ENCODE measurements around the gene GRID1. TPM values are rescaled to one million over a fixed set of nuclear protein-coding genes. Genes with fewer than 3 reads are reported as not detected.

GRID1 gene
- total and polyA plus RNA-seq, 2 experiments from 2014 or later, result not detected

GRCh38 chr10:86104156-86104555 lies 262.4 kb downstream of the GRID1 start:
- DNase-seq, result no peak
- in situ Hi-C loops (cut with MboI), result no loop called here
- H3K27me3 ChIP-seq (replicated peaks; ENCODE audit: insufficient read depth), result no peaks in the 10 kb centered on the region
- no peak overlapping the region for H3K9ac ChIP-seq
- H3K4me3 ChIP-seq, result no peak overlapping the region
- no peaks in the 10 kb centered on the region for H3K9me2 ChIP-seq (ENCODE audit: insufficient read depth)
- no peaks in the 10 kb centered on the region for H3K9me3 ChIP-seq (ENCODE audit: low read depth)
- H3K79me2 ChIP-seq (ENCODE audit: insufficient read depth), result no peaks in the 10 kb centered on the region
- H3K36me3 ChIP-seq (ENCODE audit: low read depth), result no peaks in the 10 kb centered on the region
- H3K4me2 ChIP-seq (ENCODE audit: unreplicated experiment), result no peak overlapping the region
- no peaks in the 10 kb centered on the region for H3K4me1 ChIP-seq (ENCODE audit: insufficient read depth)
- no peak for TF ChIP-seq EZH2 (IDR thresholded peaks at IDR 0.05; ENCODE audit: insufficient read depth, poor library complexity, severe bottlenecking)
- TF ChIP-seq EZH2phosphoT487 (IDR thresholded peaks at IDR 0.05; ENCODE audit: insufficient read depth, low read depth), result no peak
- no peaks in the 10 kb centered on the region for H3F3A ChIP-seq (ENCODE audit: insufficient read depth)
- no peaks in the 10 kb centered on the region for H4K20me1 ChIP-seq (ENCODE audit: insufficient read depth)
- no peak overlapping the region for H3K27ac ChIP-seq
- H2AFZ ChIP-seq, result no peak overlapping the region
- 25 to 31% methylated on average over 5 of the region's 5 CpGs for WGBS, 2 experiments (ENCODE audit: low coverage in 1 of 2, low lambda C conversion rate in 2 of 2, missing lambda C conversion rate in 2 of 2)

GRCh38 chr10:86103391-86104101 lies 263.0 kb downstream of the GRID1 start:
- WGBS, 2 experiments (ENCODE audit: low coverage in 1 of 2, low lambda C conversion rate in 2 of 2, missing lambda C conversion rate in 2 of 2), result 33 to 34% methylated on average over 7 to 8 of the region's 8 CpGs
- H3K9me2 ChIP-seq (ENCODE audit: insufficient read depth), result no peaks in the 10 kb centered on the region
- H3K27me3 ChIP-seq (replicated peaks; ENCODE audit: insufficient read depth), result no peaks in the 10 kb centered on the region
- DNase-seq, result no peak
- TF ChIP-seq EZH2phosphoT487 (IDR thresholded peaks at IDR 0.05; ENCODE audit: insufficient read depth, low read depth), result no peak
- TF ChIP-seq EZH2 (IDR thresholded peaks at IDR 0.05; ENCODE audit: insufficient read depth, poor library complexity, severe bottlenecking), result no peak
- no peak overlapping the region for H3K9ac ChIP-seq
- H3F3A ChIP-seq (ENCODE audit: insufficient read depth), result no peaks in the 10 kb centered on the region
- no peaks in the 10 kb centered on the region for H3K4me1 ChIP-seq (ENCODE audit: insufficient read depth)
- no peak overlapping the region for H3K4me3 ChIP-seq
- in situ Hi-C loops (cut with MboI), result no loop called here
- H3K4me2 ChIP-seq (ENCODE audit: unreplicated experiment), result no peak overlapping the region
- H3K36me3 ChIP-seq (ENCODE audit: low read depth), result no peaks in the 10 kb centered on the region
- H2AFZ ChIP-seq, result no peak overlapping the region
- H3K27ac ChIP-seq, result no peak overlapping the region
- no peaks in the 10 kb centered on the region for H4K20me1 ChIP-seq (ENCODE audit: insufficient read depth)
- H3K79me2 ChIP-seq (ENCODE audit: insufficient read depth), result no peaks in the 10 kb centered on the region
- H3K9me3 ChIP-seq (ENCODE audit: low read depth), result no peaks in the 10 kb centered on the region

GRCh38 chr10:86102451-86102850 lies 264.1 kb downstream of the GRID1 start:
- no peaks in the 10 kb centered on the region for H3K4me1 ChIP-seq (ENCODE audit: insufficient read depth)
- no peaks in the 10 kb centered on the region for H3K36me3 ChIP-seq (ENCODE audit: low read depth)
- no peak for DNase-seq
- no peak overlapping the region for H3K4me2 ChIP-seq (ENCODE audit: unreplicated experiment)
- in situ Hi-C loops (cut with MboI), result no loop called here
- H3K4me3 ChIP-seq, result no peak overlapping the region
- H3K9me2 ChIP-seq (ENCODE audit: insufficient read depth), result no peaks in the 10 kb centered on the region
- H3K27me3 ChIP-seq (replicated peaks; ENCODE audit: insufficient read depth), result no peaks in the 10 kb centered on the region
- WGBS, 2 experiments (ENCODE audit: low coverage in 1 of 2, low lambda C conversion rate in 2 of 2, missing lambda C conversion rate in 2 of 2), result 31 to 41% methylated on average over 5 of the region's 5 CpGs
- H4K20me1 ChIP-seq (ENCODE audit: insufficient read depth), result no peaks in the 10 kb centered on the region
- no peak for TF ChIP-seq EZH2phosphoT487 (IDR thresholded peaks at IDR 0.05; ENCODE audit: insufficient read depth, low read depth)
- TF ChIP-seq EZH2 (IDR thresholded peaks at IDR 0.05; ENCODE audit: insufficient read depth, poor library complexity, severe bottlenecking), result no peak
- no peak overlapping the region for H3K9ac ChIP-seq
- no peak overlapping the region for H2AFZ ChIP-seq
- no peaks in the 10 kb centered on the region for H3K9me3 ChIP-seq (ENCODE audit: low read depth)
- no peak overlapping the region for H3K27ac ChIP-seq
- no peaks in the 10 kb centered on the region for H3K79me2 ChIP-seq (ENCODE audit: insufficient read depth)
- no peaks in the 10 kb centered on the region for H3F3A ChIP-seq (ENCODE audit: insufficient read depth)

- no peak overlapping the region for H3K27ac ChIP-seq
- H3K9me2 ChIP-seq (ENCODE audit: insufficient read depth), result no peaks in the 10 kb centered on the region
- WGBS, 2 experiments (ENCODE audit: low coverage in 1 of 2, low lambda C conversion rate in 2 of 2, missing lambda C conversion rate in 2 of 2), result 10 to 17% methylated on average over 2 of the region's 2 CpGs
- H3K4me3 ChIP-seq, result no peak overlapping the region
- no peaks in the 10 kb centered on the region for H3K79me2 ChIP-seq (ENCODE audit: insufficient read depth)
- no peaks in the 10 kb centered on the region for H4K20me1 ChIP-seq (ENCODE audit: insufficient read depth)
- no peak overlapping the region for H3K9ac ChIP-seq
- no peak overlapping the region for H2AFZ ChIP-seq
- H3K4me2 ChIP-seq (ENCODE audit: unreplicated experiment), result no peak overlapping the region
- in situ Hi-C loops (cut with MboI), result no loop called here
- no peaks in the 10 kb centered on the region for H3F3A ChIP-seq (ENCODE audit: insufficient read depth)
- H3K9me3 ChIP-seq (ENCODE audit: low read depth), result no peaks in the 10 kb centered on the region
- no peaks in the 10 kb centered on the region for H3K27me3 ChIP-seq (replicated peaks; ENCODE audit: insufficient read depth)
- H3K4me1 ChIP-seq (ENCODE audit: insufficient read depth), result no peaks in the 10 kb centered on the region
- no peak for DNase-seq
- TF ChIP-seq EZH2phosphoT487 (IDR thresholded peaks at IDR 0.05; ENCODE audit: insufficient read depth, low read depth) (no peak), EZH2 (IDR thresholded peaks at IDR 0.05; ENCODE audit: insufficient read depth, poor library complexity, severe bottlenecking) (no peak)
- no peaks in the 10 kb centered on the region for H3K36me3 ChIP-seq (ENCODE audit: low read depth)
Observed at GRCh38 chr10:86102031-86102430, 264.6 kb downstream of the GRID1 start.
